HL-60/S4 treated with phorbol 12-myristate 13-acetate at 8.2 ng/mL for 4 days and 3 days (cell line): ENCODE results near the gene CHTF8.

Experiments used
- in situ Hi-C: fragments of 300-500 bp; cut with MboI; formaldehyde crosslinking; loops from 2 replicates; pipeline ENCODE4 v1.15.0; 2022; ENCODE audit warnings: low sequenced_read_pairs

The CHTF8 gene

GRCh38 chr16:69089091-69089910, 43.1 kb downstream of the CHTF8 start:
- in situ Hi-C loops: no loop called here

- in situ Hi-C loops: no loop called here
Measured at GRCh38 chr16:69088684-69089083, 43.7 kb downstream of the CHTF8 start.

- in situ Hi-C loops: no loop called here
Measured at GRCh38 chr16:69087161-69087581, 45.2 kb downstream of the CHTF8 start.

- in situ Hi-C loops: no loop called here
Measured at GRCh38 chr16:69085032-69085695, 47.2 kb downstream of the CHTF8 start.

- in situ Hi-C loops: no loop called here
Measured at GRCh38 chr16:69084289-69084688, 48.1 kb downstream of the CHTF8 start.

GRCh38 chr16:69083306-69083941, 49.0 kb downstream of the CHTF8 start:
- in situ Hi-C loops: no loop called here

- in situ Hi-C loops: no loop called here
Measured at GRCh38 chr16:69079697-69080096, 52.7 kb downstream of the CHTF8 start.

- in situ Hi-C loops: no loop called here
Measured at GRCh38 chr16:69078073-69078472, 54.3 kb downstream of the CHTF8 start.

- in situ Hi-C loops: no loop called here
Measured at GRCh38 chr16:69077251-69077650, 55.1 kb downstream of the CHTF8 start.

GRCh38 chr16:69073181-69073702, 59.1 kb downstream of the CHTF8 start:
- in situ Hi-C loops: no loop called here

- in situ Hi-C loops: no loop called here
Measured at GRCh38 chr16:69072640-69072974, 59.8 kb downstream of the CHTF8 start.

- in situ Hi-C loops: no loop called here
Measured at GRCh38 chr16:69071036-69071435, 61.4 kb downstream of the CHTF8 start.

- in situ Hi-C loops: no loop called here
Measured at GRCh38 chr16:69069504-69069903, 62.9 kb downstream of the CHTF8 start.
